ENCODE data around the gene CTNND2.

DNA sequence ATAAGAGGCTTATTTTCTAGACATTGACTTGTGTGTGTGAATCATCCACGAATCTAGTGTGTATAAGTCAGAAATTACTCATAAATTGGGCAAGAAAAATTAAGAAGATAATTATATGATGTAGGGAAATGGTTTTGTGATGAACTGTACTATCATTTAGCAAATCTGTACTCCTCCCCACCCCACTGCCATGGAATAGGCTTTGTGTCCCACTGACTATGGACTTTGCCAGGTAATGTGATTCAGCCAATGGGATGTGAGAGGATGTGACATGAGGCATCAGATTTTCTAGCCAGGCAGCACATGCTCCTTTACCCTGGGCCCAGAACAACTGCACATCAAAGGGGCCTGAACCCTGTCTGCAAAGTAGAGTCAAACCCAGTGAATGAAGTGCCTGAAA, 406.6 kb downstream of the CTNND2 start:
- no peak for TF ChIP-seq EP300 (IDR thresholded peaks at IDR 0.05)
- TF ChIP-seq, protein P1, sequence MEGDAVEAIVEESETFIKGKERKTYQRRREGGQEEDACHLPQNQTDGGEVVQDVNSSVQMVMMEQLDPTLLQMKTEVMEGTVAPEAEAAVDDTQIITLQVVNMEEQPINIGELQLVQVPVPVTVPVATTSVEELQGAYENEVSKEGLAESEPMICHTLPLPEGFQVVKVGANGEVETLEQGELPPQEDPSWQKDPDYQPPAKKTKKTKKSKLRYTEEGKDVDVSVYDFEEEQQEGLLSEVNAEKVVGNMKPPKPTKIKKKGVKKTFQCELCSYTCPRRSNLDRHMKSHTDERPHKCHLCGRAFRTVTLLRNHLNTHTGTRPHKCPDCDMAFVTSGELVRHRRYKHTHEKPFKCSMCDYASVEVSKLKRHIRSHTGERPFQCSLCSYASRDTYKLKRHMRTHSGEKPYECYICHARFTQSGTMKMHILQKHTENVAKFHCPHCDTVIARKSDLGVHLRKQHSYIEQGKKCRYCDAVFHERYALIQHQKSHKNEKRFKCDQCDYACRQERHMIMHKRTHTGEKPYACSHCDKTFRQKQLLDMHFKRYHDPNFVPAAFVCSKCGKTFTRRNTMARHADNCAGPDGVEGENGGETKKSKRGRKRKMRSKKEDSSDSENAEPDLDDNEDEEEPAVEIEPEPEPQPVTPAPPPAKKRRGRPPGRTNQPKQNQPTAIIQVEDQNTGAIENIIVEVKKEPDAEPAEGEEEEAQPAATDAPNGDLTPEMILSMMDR (IDR thresholded peaks at IDR 0.05), result no peak

Measured in esophagus muscularis mucosa (tissue), 3 donors.